Measurements from ENCODE around the gene ENPP5.

GRCh38 chr6:46215777-46216176 lies 45.0 kb upstream of the ENPP5 start:
- TF ChIP-seq CTCF (IDR thresholded peaks at IDR 0.05) (no peak), POLR2A (IDR thresholded peaks at IDR 0.05) (no peak), EP300 (IDR thresholded peaks at IDR 0.05) (no peak)

Data from gastroesophageal sphincter (tissue), 3 donors.